Choroid plexus epithelial cell (primary cell): ENCODE data around the gene SNTG2.

Experiments used
- DNase-seq: peaks from one replicate; pipeline ENCODE4 v3.0.0-alpha.2; 2010; ENCODE audit warnings: low read depth
- H3K4me3 ChIP-seq: 2 replicates; pipeline ENCODE4 v1.5.1; 2011; ENCODE audit warnings: low read depth, mild to moderate bottlenecking, control low read depth, low read length, moderate library complexity
- CTCF ChIP-seq: conservative IDR thresholded peaks from 2 replicates; pipeline ENCODE4 v1.5.1; 2011; ENCODE audit warnings: low read depth, mild to moderate bottlenecking, control low read depth, inconsistent platforms, low read length, moderate library complexity

The SNTG2 gene

GRCh38 chr2:1235806-1236205 lies 285.2 kb downstream of the SNTG2 start:
- TF ChIP-seq CTCF: no peak
- DNase-seq: peak; percentile 44
- H3K4me3 ChIP-seq: no peak overlapping the region

GRCh38 chr2:1236606-1237005 lies 286.0 kb downstream of the SNTG2 start:
- DNase-seq: peak; percentile 22
- no peak overlapping the region for H3K4me3 ChIP-seq
- no peak for TF ChIP-seq CTCF

- TF ChIP-seq CTCF: no peak
- DNase-seq: no peak
- no peak overlapping the region for H3K4me3 ChIP-seq
Measured at GRCh38 chr2:1237783-1238182, 287.1 kb downstream of the SNTG2 start.

- no peak for DNase-seq
- no peak for TF ChIP-seq CTCF
- no peak overlapping the region for H3K4me3 ChIP-seq
Measured at GRCh38 chr2:1238598-1239138, 288.0 kb downstream of the SNTG2 start.

GRCh38 chr2:1245193-1245592 lies 294.5 kb downstream of the SNTG2 start:
- H3K4me3 ChIP-seq: no peak overlapping the region
- DNase-seq: no peak
- TF ChIP-seq CTCF: no peak

GRCh38 chr2:1246239-1246638 lies 295.6 kb downstream of the SNTG2 start:
- no peak for DNase-seq
- TF ChIP-seq CTCF: no peak
- H3K4me3 ChIP-seq: no peak overlapping the region

- DNase-seq: no peak
- TF ChIP-seq CTCF: no peak
- no peak overlapping the region for H3K4me3 ChIP-seq
Measured at GRCh38 chr2:1246991-1247390, 296.3 kb downstream of the SNTG2 start.
